WTC11 (cell line): ENCODE measurements around the gene MYL5. TPM values are rescaled to one million over a fixed set of nuclear protein-coding genes. Genes with fewer than 3 reads are reported as not detected.

Experiments
- ATAC-seq: fragments of 200-7000 bp; cut with Tn5 transposase; 2 replicates; pipeline ENCODE4 v1.10.0; 2021; ENCODE audit warnings: mild to moderate bottlenecking, moderate library complexity
- CTCF ChIA-PET: fragments of 300-600 bp; sonication (Branson Sonifier 250); formaldehyde crosslinking; loops from one replicate; lab custom pipeline; 2021; ENCODE audit warnings: antibody characterized with exemption; lab: Charles Lee
- POLR2A ChIA-PET: fragments of 350-600 bp; sonication (Branson Sonifier 250); formaldehyde crosslinking; loops from one replicate; lab custom pipeline; 2021; ENCODE audit warnings: antibody characterized with exemption; lab: Charles Lee
- DNase-seq: peaks from one replicate; pipeline ENCODE4 v3.0.0; 2021; ENCODE audit warnings: low spot score
- H3K27ac Mint-ChIP-seq: 2 replicates; pipeline ENCODE4 v1.8.0; 2021; ENCODE audit warnings: mixed read lengths
- H3K27me3 Mint-ChIP-seq: 2 replicates; pipeline ENCODE4 v1.8.0; 2021; ENCODE audit warnings: low read depth, mild to moderate bottlenecking, moderate library complexity, mixed read lengths
- H3K36me3 Mint-ChIP-seq: 2 replicates; pipeline ENCODE4 v1.8.0; 2021; ENCODE audit warnings: mixed read lengths
- H3K4me1 Mint-ChIP-seq: 2 replicates; pipeline ENCODE4 v1.8.0; 2022; ENCODE audit warnings: mixed read lengths
- H3K4me3 Mint-ChIP-seq: 2 replicates; pipeline ENCODE4 v1.8.0; 2021; ENCODE audit warnings: mild to moderate bottlenecking, moderate library complexity, mixed read lengths
- H3K9me3 Mint-ChIP-seq: 2 replicates; pipeline ENCODE4 v1.8.0; 2021; ENCODE audit warnings: mixed read lengths
- AR ChIP-seq: fragments of 250-450 bp; sonication (Bioruptor Pico); IDR thresholded peaks from 2 replicates; pipeline ENCODE4 v1.9.0; 2021; ENCODE audit warnings: mild to moderate bottlenecking
- ATF2 ChIP-seq: sonication (generic); formaldehyde crosslinking; IDR thresholded peaks from 2 replicates; pipeline ENCODE4 v1.8.1; 2022; ENCODE audit warnings: low read depth, missing genetic modification reagents, borderline replicate concordance
- ATF3 ChIP-seq: sonication (generic); formaldehyde crosslinking; conservative IDR thresholded peaks from 2 replicates; pipeline ENCODE4 v1.8.1; 2022; ENCODE audit warnings: mild to moderate bottlenecking, missing genetic modification reagents
- CREB1 ChIP-seq: sonication (generic); formaldehyde crosslinking; IDR thresholded peaks from 2 replicates; pipeline ENCODE4 v1.8.0; 2023; ENCODE audit warnings: mild to moderate bottlenecking, missing genetic modification reagents
- ESRRA ChIP-seq: sonication (generic); formaldehyde crosslinking; IDR thresholded peaks from 2 replicates; pipeline ENCODE4 v1.8.1; 2022; ENCODE audit warnings: mild to moderate bottlenecking, missing genetic modification reagents, borderline replicate concordance
- ETV6 ChIP-seq: sonication (generic); formaldehyde crosslinking; IDR thresholded peaks from 2 replicates; pipeline ENCODE4 v1.8.1; 2022; ENCODE audit warnings: mild to moderate bottlenecking, missing genetic modification reagents
- GABPB1 ChIP-seq: sonication (generic); formaldehyde crosslinking; IDR thresholded peaks from 2 replicates; pipeline ENCODE4 v1.8.1; 2023; ENCODE audit warnings: mild to moderate bottlenecking, missing genetic modification reagents
- IRF2 ChIP-seq: sonication (generic); formaldehyde crosslinking; IDR thresholded peaks from 2 replicates; pipeline ENCODE4 v1.8.0; 2022; ENCODE audit warnings: low read depth, missing genetic modification reagents, borderline replicate concordance
- JUN ChIP-seq: sonication (generic); formaldehyde crosslinking; IDR thresholded peaks from 2 replicates; pipeline ENCODE4 v1.8.0; 2023; ENCODE audit warnings: mild to moderate bottlenecking, missing genetic modification reagents
- KAT7 ChIP-seq: sonication (generic); formaldehyde crosslinking; IDR thresholded peaks from 2 replicates; pipeline ENCODE4 v1.8.1; 2023; ENCODE audit warnings: missing genetic modification reagents, mild to moderate bottlenecking, borderline replicate concordance
- MXD4 ChIP-seq: fragments of 250-450 bp; sonication (Bioruptor Pico); IDR thresholded peaks from 2 replicates; pipeline ENCODE4 v1.8.0; 2021; ENCODE audit warnings: mild to moderate bottlenecking, moderate library complexity, borderline replicate concordance
- NFATC4 ChIP-seq: fragments of 250-450 bp; sonication (Bioruptor Pico); IDR thresholded peaks from 2 replicates; pipeline ENCODE4 v1.9.0; 2021; ENCODE audit warnings: mild to moderate bottlenecking
- NR2C2 ChIP-seq: sonication (generic); formaldehyde crosslinking; IDR thresholded peaks from 2 replicates; pipeline ENCODE4 v1.8.0; 2022; ENCODE audit warnings: mild to moderate bottlenecking, missing genetic modification reagents
- OVOL2 ChIP-seq: fragments of 250-450 bp; sonication (Bioruptor Pico); IDR thresholded peaks from 2 replicates; pipeline ENCODE4 v1.9.0; 2021; ENCODE audit warnings: mild to moderate bottlenecking, borderline replicate concordance
- PREB ChIP-seq: sonication (generic); formaldehyde crosslinking; IDR thresholded peaks from 2 replicates; pipeline ENCODE4 v1.8.1; 2022; ENCODE audit warnings: mild to moderate bottlenecking, missing genetic modification reagents, moderate library complexity, borderline replicate concordance
- PRRX2 ChIP-seq: fragments of 250-450 bp; sonication (Bioruptor Pico); IDR thresholded peaks from 2 replicates; pipeline ENCODE4 v1.8.0; 2021; ENCODE audit warnings: mild to moderate bottlenecking
- SMAD3 ChIP-seq: sonication (generic); formaldehyde crosslinking; IDR thresholded peaks from 2 replicates; pipeline ENCODE4 v1.8.0; 2022; ENCODE audit warnings: missing genetic modification reagents, mild to moderate bottlenecking, borderline replicate concordance
- SP1 ChIP-seq: sonication (generic); formaldehyde crosslinking; conservative IDR thresholded peaks from 2 replicates; pipeline ENCODE4 v1.8.1; 2022; ENCODE audit warnings: missing genetic modification reagents
- TCF7 ChIP-seq: sonication (generic); formaldehyde crosslinking; IDR thresholded peaks from 2 replicates; pipeline ENCODE4 v1.8.0; 2022; ENCODE audit warnings: mild to moderate bottlenecking, low read depth, missing genetic modification reagents, moderate library complexity
- total RNA-seq: library from RNA; stranded (reverse); gene quantifications from 3 replicates; pipeline ENCODE4 v1.2.3, GENCODE V29; 2021
- TF ChIP-seq, protein P1 (sequence below): sonication (generic); formaldehyde crosslinking; IDR thresholded peaks from 2 replicates; pipeline ENCODE4 v1.8.1; 2023; ENCODE audit warnings: mild to moderate bottlenecking, missing genetic modification reagents, borderline replicate concordance
- TF ChIP-seq, protein P2 (sequence below): sonication (generic); formaldehyde crosslinking; conservative IDR thresholded peaks from 2 replicates; pipeline ENCODE4 v1.8.1; 2023; ENCODE audit warnings: mild to moderate bottlenecking, low read depth, missing genetic modification reagents, moderate library complexity
- TF ChIP-seq, protein P3 (sequence below): sonication (generic); formaldehyde crosslinking; IDR thresholded peaks from 2 replicates; pipeline ENCODE4 v1.8.1; 2023; ENCODE audit warnings: mild to moderate bottlenecking, missing genetic modification reagents, moderate library complexity

Gene MYL5
- total RNA-seq, 1 experiment from 2014 or later: 22.2 TPM

DNA sequence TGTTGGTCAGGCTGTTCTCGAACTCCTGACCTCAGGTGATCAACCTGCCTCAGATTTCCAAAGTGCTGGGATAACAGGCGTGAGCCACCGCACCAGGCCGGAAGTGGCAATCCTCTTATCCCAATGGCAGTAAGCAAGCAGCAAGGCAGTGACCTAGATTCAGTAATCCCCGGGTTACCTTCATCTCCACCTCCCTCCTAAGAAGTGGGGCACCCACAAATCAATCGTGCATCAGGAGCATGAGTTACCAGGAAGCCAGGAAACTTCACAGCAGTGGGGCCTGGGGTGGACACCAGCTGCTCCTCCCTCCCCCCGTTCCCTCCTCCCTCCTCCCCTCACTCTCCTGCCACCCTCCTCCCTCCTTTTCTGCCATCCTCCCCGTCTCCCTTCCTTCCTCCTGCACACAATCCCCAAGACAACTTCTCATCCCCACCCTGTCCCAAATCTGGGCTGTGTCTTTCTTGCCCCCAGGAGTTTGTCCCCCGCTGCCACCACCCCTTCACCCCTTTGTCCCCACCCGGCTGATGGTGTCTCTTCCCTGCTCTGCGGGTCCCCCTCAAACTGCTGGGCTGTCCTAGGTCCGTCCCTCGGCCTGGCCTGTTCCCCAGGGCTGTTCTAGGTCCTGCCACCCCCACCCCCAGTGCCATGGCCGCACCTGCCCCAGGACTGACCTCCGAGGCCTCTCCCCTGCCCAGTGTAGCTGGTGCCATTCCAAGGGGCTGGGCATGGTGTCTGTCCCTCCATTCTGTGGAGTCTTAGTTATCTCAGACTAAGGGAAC, 46.8 kb upstream of the MYL5 start:
- ChIA-PET POLR2A (no interaction called here), CTCF (interaction anchor here (1.0 kb wide), 1 partner anchor 25 kb away, joined by 3 read pairs; no protein-coding TSS in a partner anchor)
- peaks cover 6% of the 10 kb centered on the region; the same call in 1 of the 2 replicates for H3K36me3 Mint-ChIP-seq
- H3K9me3 Mint-ChIP-seq: peaks cover 18% of the 10 kb centered on the region
- H3K27me3 Mint-ChIP-seq: peaks cover 7% of the 10 kb centered on the region
- no peak overlapping the region for H3K4me3 Mint-ChIP-seq
- ATAC-seq (no peak), DNase-seq (no peak)
- no peak overlapping the region for H3K27ac Mint-ChIP-seq
- H3K4me1 Mint-ChIP-seq: peaks cover 10% of the 10 kb centered on the region
- no peak for TF ChIP-seq ETV6
- no peak for TF ChIP-seq OVOL2
- TF ChIP-seq GABPB1 (CRISPR knock-in tag): no peak
- TF ChIP-seq ATF3 (CRISPR knock-in tag): no peak
- no peak for TF ChIP-seq CREB1 (CRISPR knock-in tag)

GRCh38 chr4:628311-628741, 46.0 kb upstream of the MYL5 start:
- Mint-ChIP-seq H3K9me3 (peaks cover 22% of the 10 kb centered on the region), H3K4me1 (peaks cover 10% of the 10 kb centered on the region), H3K36me3 (peaks cover 6% of the 10 kb centered on the region; the same call in 1 of the 2 replicates), H3K27ac (no peak overlapping the region), H3K27me3 (peaks cover 7% of the 10 kb centered on the region), H3K4me3 (no peak overlapping the region)
- CTCF ChIA-PET: no interaction called here
- ATAC-seq (no peak), DNase-seq (no peak)
- POLR2A ChIA-PET: no interaction called here
- TF ChIP-seq AR (CRISPR knock-in tag): no peak
- TF ChIP-seq MXD4: no peak
- TF ChIP-seq, protein P1, sequence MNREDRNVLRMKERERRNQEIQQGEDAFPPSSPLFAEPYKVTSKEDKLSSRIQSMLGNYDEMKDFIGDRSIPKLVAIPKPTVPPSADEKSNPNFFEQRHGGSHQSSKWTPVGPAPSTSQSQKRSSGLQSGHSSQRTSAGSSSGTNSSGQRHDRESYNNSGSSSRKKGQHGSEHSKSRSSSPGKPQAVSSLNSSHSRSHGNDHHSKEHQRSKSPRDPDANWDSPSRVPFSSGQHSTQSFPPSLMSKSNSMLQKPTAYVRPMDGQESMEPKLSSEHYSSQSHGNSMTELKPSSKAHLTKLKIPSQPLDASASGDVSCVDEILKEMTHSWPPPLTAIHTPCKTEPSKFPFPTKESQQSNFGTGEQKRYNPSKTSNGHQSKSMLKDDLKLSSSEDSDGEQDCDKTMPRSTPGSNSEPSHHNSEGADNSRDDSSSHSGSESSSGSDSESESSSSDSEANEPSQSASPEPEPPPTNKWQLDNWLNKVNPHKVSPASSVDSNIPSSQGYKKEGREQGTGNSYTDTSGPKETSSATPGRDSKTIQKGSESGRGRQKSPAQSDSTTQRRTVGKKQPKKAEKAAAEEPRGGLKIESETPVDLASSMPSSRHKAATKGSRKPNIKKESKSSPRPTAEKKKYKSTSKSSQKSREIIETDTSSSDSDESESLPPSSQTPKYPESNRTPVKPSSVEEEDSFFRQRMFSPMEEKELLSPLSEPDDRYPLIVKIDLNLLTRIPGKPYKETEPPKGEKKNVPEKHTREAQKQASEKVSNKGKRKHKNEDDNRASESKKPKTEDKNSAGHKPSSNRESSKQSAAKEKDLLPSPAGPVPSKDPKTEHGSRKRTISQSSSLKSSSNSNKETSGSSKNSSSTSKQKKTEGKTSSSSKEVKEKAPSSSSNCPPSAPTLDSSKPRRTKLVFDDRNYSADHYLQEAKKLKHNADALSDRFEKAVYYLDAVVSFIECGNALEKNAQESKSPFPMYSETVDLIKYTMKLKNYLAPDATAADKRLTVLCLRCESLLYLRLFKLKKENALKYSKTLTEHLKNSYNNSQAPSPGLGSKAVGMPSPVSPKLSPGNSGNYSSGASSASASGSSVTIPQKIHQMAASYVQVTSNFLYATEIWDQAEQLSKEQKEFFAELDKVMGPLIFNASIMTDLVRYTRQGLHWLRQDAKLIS (CRISPR knock-in tag): no peak
- TF ChIP-seq, protein P2, sequence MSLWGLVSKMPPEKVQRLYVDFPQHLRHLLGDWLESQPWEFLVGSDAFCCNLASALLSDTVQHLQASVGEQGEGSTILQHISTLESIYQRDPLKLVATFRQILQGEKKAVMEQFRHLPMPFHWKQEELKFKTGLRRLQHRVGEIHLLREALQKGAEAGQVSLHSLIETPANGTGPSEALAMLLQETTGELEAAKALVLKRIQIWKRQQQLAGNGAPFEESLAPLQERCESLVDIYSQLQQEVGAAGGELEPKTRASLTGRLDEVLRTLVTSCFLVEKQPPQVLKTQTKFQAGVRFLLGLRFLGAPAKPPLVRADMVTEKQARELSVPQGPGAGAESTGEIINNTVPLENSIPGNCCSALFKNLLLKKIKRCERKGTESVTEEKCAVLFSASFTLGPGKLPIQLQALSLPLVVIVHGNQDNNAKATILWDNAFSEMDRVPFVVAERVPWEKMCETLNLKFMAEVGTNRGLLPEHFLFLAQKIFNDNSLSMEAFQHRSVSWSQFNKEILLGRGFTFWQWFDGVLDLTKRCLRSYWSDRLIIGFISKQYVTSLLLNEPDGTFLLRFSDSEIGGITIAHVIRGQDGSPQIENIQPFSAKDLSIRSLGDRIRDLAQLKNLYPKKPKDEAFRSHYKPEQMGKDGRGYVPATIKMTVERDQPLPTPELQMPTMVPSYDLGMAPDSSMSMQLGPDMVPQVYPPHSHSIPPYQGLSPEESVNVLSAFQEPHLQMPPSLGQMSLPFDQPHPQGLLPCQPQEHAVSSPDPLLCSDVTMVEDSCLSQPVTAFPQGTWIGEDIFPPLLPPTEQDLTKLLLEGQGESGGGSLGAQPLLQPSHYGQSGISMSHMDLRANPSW (CRISPR knock-in tag): no peak
- no peak for TF ChIP-seq NR2C2
- TF ChIP-seq, protein P3, sequence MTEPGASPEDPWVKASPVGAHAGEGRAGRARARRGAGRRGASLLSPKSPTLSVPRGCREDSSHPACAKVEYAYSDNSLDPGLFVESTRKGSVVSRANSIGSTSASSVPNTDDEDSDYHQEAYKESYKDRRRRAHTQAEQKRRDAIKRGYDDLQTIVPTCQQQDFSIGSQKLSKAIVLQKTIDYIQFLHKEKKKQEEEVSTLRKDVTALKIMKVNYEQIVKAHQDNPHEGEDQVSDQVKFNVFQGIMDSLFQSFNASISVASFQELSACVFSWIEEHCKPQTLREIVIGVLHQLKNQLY (CRISPR knock-in tag): no peak
- TF ChIP-seq TCF7: no peak
- no peak for TF ChIP-seq ETV6
- TF ChIP-seq NFATC4 (CRISPR knock-in tag): no peak
- TF ChIP-seq KAT7 (CRISPR knock-in tag): no peak
- no peak for TF ChIP-seq PREB (CRISPR knock-in tag)
- no peak for TF ChIP-seq SMAD3 (CRISPR knock-in tag)
- no peak for TF ChIP-seq SP1 (CRISPR knock-in tag)
- TF ChIP-seq PRRX2 (CRISPR knock-in tag): no peak
- no peak for TF ChIP-seq IRF2
- TF ChIP-seq JUN: no peak
- TF ChIP-seq ATF2 (CRISPR knock-in tag): no peak
- TF ChIP-seq ESRRA: no peak
